Endothelial cell of umbilical vein (primary cell): ENCODE data around the gene IER5. TPM values are rescaled to one million over a fixed set of nuclear protein-coding genes. Genes with fewer than 3 reads are reported as not detected.

ENCODE experiments used
- BruUV-seq: library from RNA; stranded (reverse); fragments of 400-500 nt; replicated peaks from 2 replicates; lab custom pipeline; 2021; lab: Mats Ljungman, UMichigan
- CTCF ChIA-PET: fragments of 300-600, 350-600 bp; sonication (Branson Sonifier 250); formaldehyde crosslinking; loops from one replicate; lab custom pipeline; 2021; ENCODE audit warnings: antibody characterized with exemption, inconsistent platforms; lab: Charles Lee
- POLR2A ChIA-PET: fragments of 300-600, 350-600 bp; sonication (Branson Sonifier 250); formaldehyde crosslinking; loops from one replicate; lab custom pipeline; 2021; ENCODE audit warnings: antibody characterized with exemption, inconsistent platforms; lab: Charles Lee
- DNase-seq: peaks from one replicate; pipeline ENCODE4 v3.0.0-alpha.2; 2011; ENCODE audit warnings: low read depth, low spot score
- FAIRE-seq: peaks from 2 replicates; lab custom pipeline; 2011; peaks lifted over from hg19 to GRCh38; lab: Jason Lieb, UNC
- H2AFZ ChIP-seq: 2 replicates; pipeline ENCODE4 v1.6.0; 2012; ENCODE audit warnings: low read depth, low read length, control low read depth, inconsistent platforms
- H3K27ac ChIP-seq: 2 replicates; pipeline ENCODE4 v1.5.1; 2011; ENCODE audit warnings: low read depth, mild to moderate bottlenecking, control low read depth, low read length, moderate library complexity; ENCODE audit not compliant: insufficient read depth
- H3K27me3 ChIP-seq, 2 experiments: 2 replicates each; pipeline versions ENCODE4 v1.6.0 to v1.6.1; 2011; ENCODE audit warnings: low read length in 2 of 2, mixed read lengths in 1 of 2; ENCODE audit not compliant: control insufficient read depth in 2 of 2, insufficient read depth in 2 of 2
- H3K36me3 ChIP-seq, 2 experiments: 2 replicates in 1 of 2; 3 replicates in 1 of 2; pipeline ENCODE4 v1.5.1; 2011; ENCODE audit warnings: low read length in 2 of 2, mild to moderate bottlenecking in 1 of 2, moderate library complexity in 1 of 2; ENCODE audit not compliant: control insufficient read depth in 2 of 2, insufficient read depth in 2 of 2; ENCODE audit errors: extremely low read depth in 1 of 2
- H3K4me1 ChIP-seq: 3 replicates; pipeline ENCODE4 v1.5.1; 2011; ENCODE audit warnings: mild to moderate bottlenecking, low read length; ENCODE audit not compliant: control insufficient read depth, insufficient read depth; ENCODE audit errors: extremely low read depth
- H3K4me2 ChIP-seq: 2 replicates; pipeline ENCODE4 v1.6.1; 2011; ENCODE audit warnings: low read length, control low read depth, mixed read lengths; ENCODE audit not compliant: insufficient read depth
- H3K4me3 ChIP-seq, 3 experiments: fragments of 200-600 bp in 1 of 3; sonication (generic), shearing (Covaris generic) in 1 of 3; replicated peaks in 1 of 3; 2 replicates each; pipeline ENCODE4 v1.5.1; 2011 to 2016; ENCODE audit warnings: control low read depth in 3 of 3, low read length in 3 of 3, mild to moderate bottlenecking in 2 of 3, inconsistent platforms in 1 of 3, low read depth in 1 of 3, moderate library complexity in 1 of 3; ENCODE audit not compliant: insufficient read depth in 1 of 3
- H3K79me2 ChIP-seq: 2 replicates; pipeline ENCODE4 v1.6.0; 2012; ENCODE audit warnings: low read length, inconsistent platforms; ENCODE audit not compliant: control insufficient read depth, insufficient read depth
- H3K9ac ChIP-seq: replicated peaks from 2 replicates; pipeline ENCODE3; 2011; ENCODE audit warnings: low read length, control low read depth; ENCODE audit not compliant: insufficient read depth; ENCODE audit errors: extremely low read depth
- H3K9me1 ChIP-seq: replicated peaks from 3 replicates; pipeline ENCODE4 v1.6.0; 2011; ENCODE audit warnings: mild to moderate bottlenecking, low read length; ENCODE audit not compliant: control insufficient read depth, insufficient read depth; ENCODE audit errors: extremely low read depth
- H3K9me3 ChIP-seq: replicated peaks from 2 replicates; pipeline ENCODE4 v1.5.1; 2012; ENCODE audit warnings: low read length, inconsistent platforms; ENCODE audit not compliant: control insufficient read depth, insufficient read depth
- H4K20me1 ChIP-seq: replicated peaks from 2 replicates; pipeline ENCODE3; 2011; ENCODE audit warnings: mild to moderate bottlenecking, low read length; ENCODE audit not compliant: control insufficient read depth, insufficient read depth; ENCODE audit errors: extremely low read depth
- CTCF ChIP-seq, 2 donors: IDR thresholded peaks; 1 replicate in 1 of 2; 2 replicates in 1 of 2; pipeline ENCODE4 v1.5.1; 2011; ENCODE audit warnings: low read length in 2 of 2, mild to moderate bottlenecking in 2 of 2, moderate library complexity in 2 of 2, control low read depth in 1 of 2, inconsistent platforms in 1 of 2, low read depth in 1 of 2; ENCODE audit not compliant: insufficient read depth in 1 of 2; ENCODE audit errors: extremely low read depth in 1 of 2
- EZH2 ChIP-seq: IDR thresholded peaks from 2 replicates; pipeline ENCODE4 v1.6.1; 2012; ENCODE audit warnings: borderline replicate concordance, low read depth, mild to moderate bottlenecking, moderate library complexity, low read length, inconsistent platforms; ENCODE audit not compliant: severe bottlenecking
- FOS ChIP-seq: IDR thresholded peaks from 2 replicates; pipeline ENCODE4 v1.6.1; 2011; ENCODE audit warnings: mild to moderate bottlenecking, low read length, moderate library complexity, borderline replicate concordance; ENCODE audit not compliant: insufficient read depth
- GATA2 ChIP-seq: IDR thresholded peaks from 2 replicates; pipeline ENCODE4 v1.7.0; 2011; ENCODE audit warnings: low read depth, mild to moderate bottlenecking, moderate library complexity, mixed read lengths, low read length; ENCODE audit not compliant: insufficient read length, insufficient read depth
- JUN ChIP-seq: IDR thresholded peaks from 2 replicates; pipeline ENCODE4 v1.6.1; 2011; ENCODE audit warnings: borderline replicate concordance, low read depth; ENCODE audit not compliant: insufficient read length, insufficient read depth
- MYC ChIP-seq: IDR thresholded peaks from one replicate; pipeline ENCODE4 v1.6.1; 2011; ENCODE audit warnings: mild to moderate bottlenecking, low read depth, low read length
- POLR2A ChIP-seq: IDR thresholded peaks from 2 replicates; pipeline ENCODE4 v1.6.1; 2012; ENCODE audit warnings: low read depth, mild to moderate bottlenecking, control low read depth, low read length
- POLR2AphosphoS5 ChIP-seq: IDR thresholded peaks from 2 replicates; pipeline ENCODE4 v1.6.1; 2012; ENCODE audit warnings: low read depth, mild to moderate bottlenecking, control low read depth, low read length, moderate library complexity; ENCODE audit not compliant: insufficient read depth
- dilution Hi-C: fragments of 300-500 bp; cut with MboI; formaldehyde crosslinking; loops from one replicate; pipeline ENCODE4 v1.15.0; 2019; ENCODE audit warnings: low sequenced_read_pairs; ENCODE audit not compliant: extremely low pct_ligation_motif_present
- intact Hi-C: fragments of 100-400 bp; cut with micrococcal nuclease; formaldehyde crosslinking; loops from one replicate; pipeline ENCODE4 v1.10.0; 2022
- polyA plus RNA-seq, 4 experiments: library from polyadenylated mRNA; depleted of rRNA in 3 of 4; stranded (reverse) in 3 of 4; unstranded in 1 of 4; fragments of >200 nt; gene quantifications; 2 replicates each; pipeline versions ENCODE4 v1.2.1 to v1.2.3, GENCODE V29; 2011 to 2012; ENCODE audit warnings: missing spikeins in 1 of 4
- total RNA-seq: library from RNA; stranded (reverse); gene quantifications from 2 replicates; pipeline ENCODE4 v1.2.3, GENCODE V29; 2021
- TF ChIP-seq, protein P1 (sequence below): IDR thresholded peaks from 2 replicates; pipeline ENCODE4 v1.6.1; 2011; ENCODE audit not compliant: insufficient read depth, insufficient read length

Gene IER5
- total and polyA plus RNA-seq, 2 donors (not counting 3 experiments of a cell fraction or from before 2014, with no cell fraction given): 6.6 to 14.4 TPM

- intact Hi-C loops: no loop called here
- POLR2A ChIA-PET: no interaction called here
- BruUV-seq: no TSS peak
- no peaks in the 10 kb centered on the region for H3K79me2 ChIP-seq
- no peak overlapping the region for H2AFZ ChIP-seq
- no peaks in the 10 kb centered on the region for H4K20me1 ChIP-seq
- CTCF ChIA-PET: interaction anchor here (1.0 to 1.8 kb wide), 2 partner anchors 8 to 20 kb away, joined by 3 to 7 read pairs; no protein-coding TSS in a partner anchor
- peaks cover 10 to 16% of the 10 kb centered on the region in 2 experiments for H3K27me3 ChIP-seq
- H3K4me3 ChIP-seq: no peak overlapping the region
- H3K9me3 ChIP-seq: no peaks in the 10 kb centered on the region
- dilution Hi-C loops: no loop called here
- H3K27ac ChIP-seq: no peak overlapping the region
- H3K9me1 ChIP-seq: no peaks in the 10 kb centered on the region
- H3K9ac ChIP-seq: no peak overlapping the region
- no peak for DNase-seq
- TF ChIP-seq, protein P1, sequence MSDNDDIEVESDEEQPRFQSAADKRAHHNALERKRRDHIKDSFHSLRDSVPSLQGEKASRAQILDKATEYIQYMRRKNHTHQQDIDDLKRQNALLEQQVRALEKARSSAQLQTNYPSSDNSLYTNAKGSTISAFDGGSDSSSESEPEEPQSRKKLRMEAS: no peak
- no peaks in the 10 kb centered on the region for H3K4me1 ChIP-seq
- FAIRE-seq: no peak
- H3K4me2 ChIP-seq: no peak overlapping the region
- H3K36me3 ChIP-seq: no peaks in the 10 kb centered on the region
Measured at GRCh38 chr1:181062836-181063428, 25.6 kb upstream of the IER5 start.

DNA sequence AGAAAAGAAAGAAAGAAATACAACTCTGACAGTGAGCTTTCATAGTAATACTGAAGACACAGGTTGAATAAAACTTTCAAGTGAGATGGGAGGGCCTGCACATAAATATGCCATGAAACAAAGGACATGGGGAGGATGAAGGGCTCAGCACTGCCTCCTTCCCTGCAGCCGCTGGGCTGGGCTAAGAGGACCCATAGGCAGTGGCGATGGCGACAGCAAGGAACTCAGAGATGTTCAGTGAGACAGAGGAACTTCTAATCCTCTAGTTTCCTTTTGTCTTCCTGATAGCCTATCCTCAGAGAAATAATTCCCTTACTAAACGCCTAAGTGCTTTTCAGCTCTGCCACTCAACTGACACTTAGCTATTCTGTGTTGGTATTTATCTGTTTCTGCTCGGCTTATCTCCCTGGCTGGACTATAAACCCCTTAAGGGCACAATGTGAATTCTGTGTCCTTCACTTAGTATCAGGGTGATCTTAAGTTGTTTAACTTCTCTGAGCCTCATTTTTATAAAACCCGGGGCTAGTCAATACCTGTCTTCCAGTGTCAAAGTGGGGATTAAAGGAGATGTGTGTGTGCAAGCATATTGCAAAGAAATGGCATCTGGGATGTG is 24.4 kb upstream of the IER5 start:
- no peaks in the 10 kb centered on the region for H3K9me1 ChIP-seq
- peaks cover 2 to 8% of the 10 kb centered on the region in 2 experiments for H3K27me3 ChIP-seq
- no peaks in the 10 kb centered on the region for H3K36me3 ChIP-seq
- no peak overlapping the region for H3K27ac ChIP-seq
- dilution Hi-C loops (no loop called here), intact Hi-C loops (no loop called here)
- H3K9ac ChIP-seq: no peak overlapping the region
- FAIRE-seq: no peak
- H3K4me3 ChIP-seq: no peak overlapping the region
- POLR2A ChIA-PET: no interaction called here
- H3K79me2 ChIP-seq: no peaks in the 10 kb centered on the region
- no peak overlapping the region for H3K4me2 ChIP-seq
- no peaks in the 10 kb centered on the region for H3K4me1 ChIP-seq
- no peak for DNase-seq
- BruUV-seq: no TSS peak
- H4K20me1 ChIP-seq: no peaks in the 10 kb centered on the region
- H3K9me3 ChIP-seq: no peaks in the 10 kb centered on the region
- no peak for TF ChIP-seq JUN
- TF ChIP-seq MYC: no peak
- TF ChIP-seq, protein P1: no peak
- TF ChIP-seq POLR2AphosphoS5: no peak
- no peak for TF ChIP-seq CTCF (IDR thresholded peaks at IDR 0.05; ENCODE audit: extremely low read depth in 1 of 2, insufficient read depth in 1 of 2, low read depth in 1 of 2, low read length in 2 of 2)
- no peak for TF ChIP-seq EZH2
- TF ChIP-seq POLR2A: no peak
- TF ChIP-seq FOS: no peak
- no peak for TF ChIP-seq GATA2
- CTCF ChIA-PET: interaction anchor here (1.0 to 1.8 kb wide), 3 partner anchors 9 to 80 kb away, joined by 3 to 7 read pairs (median 3); no protein-coding TSS in a partner anchor
- H2AFZ ChIP-seq: no peak overlapping the region
